ENCODE results near the gene TRIM9. TPM values are rescaled to one million over a fixed set of nuclear protein-coding genes. Genes with fewer than 3 reads are reported as not detected.

Gene TRIM9
- total RNA-seq, 1 donor: 1.1 TPM

DNA sequence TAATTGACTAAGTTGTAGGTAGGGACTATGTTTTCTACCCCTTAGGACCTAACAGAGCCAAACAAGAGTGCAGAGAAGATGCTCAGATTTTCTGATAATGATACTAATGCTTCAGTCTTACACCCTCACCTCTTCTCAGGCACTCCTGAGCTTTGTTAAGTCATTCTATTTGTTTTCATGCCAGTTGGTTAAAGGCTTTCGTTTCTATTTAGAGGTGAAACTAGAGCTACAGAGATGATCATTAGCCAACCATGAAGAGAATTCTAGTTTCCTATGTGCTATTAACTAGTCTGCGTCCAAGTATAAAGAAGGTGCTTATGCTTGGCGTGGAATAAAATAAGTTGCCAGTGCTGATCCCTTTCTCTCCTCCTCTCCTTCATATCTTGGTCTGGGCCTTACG is 116.0 kb downstream of the TRIM9 start:
- Histone ChIP-seq H3K4me2 (ENCODE audit: insufficient read depth, low read length) (no peak overlapping the region), H4K20me1 (ENCODE audit: insufficient read depth, low read length) (no peaks in the 10 kb centered on the region), H3K4me1 (ENCODE audit: insufficient read depth, low read length) (no peaks in the 10 kb centered on the region), H3K36me3 (ENCODE audit: insufficient read depth, low read length) (no peaks in the 10 kb centered on the region), H3K4me3 (ENCODE audit: insufficient read depth, low read length) (no peak overlapping the region), H2AFZ (ENCODE audit: low read length) (no peak overlapping the region), H3K9me3 (ENCODE audit: low read depth, low read length) (no peaks in the 10 kb centered on the region), H3K27ac (ENCODE audit: low read depth, low read length) (no peak overlapping the region), H3K27me3 (ENCODE audit: insufficient read depth, low read length) (peaks cover 30% of the 10 kb centered on the region), H3K79me2 (ENCODE audit: insufficient read depth, low read length) (no peaks in the 10 kb centered on the region)
- DNase-seq (ENCODE audit: insufficient read length, low spot score, missing footprints): no peak
- TF ChIP-seq, protein P1, sequence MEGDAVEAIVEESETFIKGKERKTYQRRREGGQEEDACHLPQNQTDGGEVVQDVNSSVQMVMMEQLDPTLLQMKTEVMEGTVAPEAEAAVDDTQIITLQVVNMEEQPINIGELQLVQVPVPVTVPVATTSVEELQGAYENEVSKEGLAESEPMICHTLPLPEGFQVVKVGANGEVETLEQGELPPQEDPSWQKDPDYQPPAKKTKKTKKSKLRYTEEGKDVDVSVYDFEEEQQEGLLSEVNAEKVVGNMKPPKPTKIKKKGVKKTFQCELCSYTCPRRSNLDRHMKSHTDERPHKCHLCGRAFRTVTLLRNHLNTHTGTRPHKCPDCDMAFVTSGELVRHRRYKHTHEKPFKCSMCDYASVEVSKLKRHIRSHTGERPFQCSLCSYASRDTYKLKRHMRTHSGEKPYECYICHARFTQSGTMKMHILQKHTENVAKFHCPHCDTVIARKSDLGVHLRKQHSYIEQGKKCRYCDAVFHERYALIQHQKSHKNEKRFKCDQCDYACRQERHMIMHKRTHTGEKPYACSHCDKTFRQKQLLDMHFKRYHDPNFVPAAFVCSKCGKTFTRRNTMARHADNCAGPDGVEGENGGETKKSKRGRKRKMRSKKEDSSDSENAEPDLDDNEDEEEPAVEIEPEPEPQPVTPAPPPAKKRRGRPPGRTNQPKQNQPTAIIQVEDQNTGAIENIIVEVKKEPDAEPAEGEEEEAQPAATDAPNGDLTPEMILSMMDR (IDR thresholded peaks at IDR 0.05; ENCODE audit: extremely low read depth, low read depth, low read length): no peak

DNA sequence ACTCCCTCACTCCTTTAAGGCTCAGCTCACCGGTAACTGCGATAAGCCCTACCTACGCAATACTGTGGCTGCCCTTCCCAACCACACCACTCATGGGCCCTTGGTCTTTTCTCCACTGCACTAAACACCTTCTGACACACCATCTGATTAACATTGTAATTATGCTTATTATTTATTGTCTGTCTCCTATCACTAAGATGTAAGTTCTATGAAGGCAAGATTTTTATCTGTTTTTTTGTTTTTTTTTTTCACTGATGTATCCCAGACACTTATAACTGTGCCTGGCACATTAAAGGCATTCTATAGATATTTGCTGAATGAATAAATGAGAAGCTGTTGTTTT is 116.4 kb downstream of the TRIM9 start:
- H3K36me3 ChIP-seq (ENCODE audit: insufficient read depth, low read length): no peaks in the 10 kb centered on the region
- H3K27me3 ChIP-seq (ENCODE audit: insufficient read depth, low read length): peaks cover 30% of the 10 kb centered on the region
- TF ChIP-seq, protein P1 (IDR thresholded peaks at IDR 0.05; ENCODE audit: extremely low read depth, low read depth, low read length): no peak

DNA sequence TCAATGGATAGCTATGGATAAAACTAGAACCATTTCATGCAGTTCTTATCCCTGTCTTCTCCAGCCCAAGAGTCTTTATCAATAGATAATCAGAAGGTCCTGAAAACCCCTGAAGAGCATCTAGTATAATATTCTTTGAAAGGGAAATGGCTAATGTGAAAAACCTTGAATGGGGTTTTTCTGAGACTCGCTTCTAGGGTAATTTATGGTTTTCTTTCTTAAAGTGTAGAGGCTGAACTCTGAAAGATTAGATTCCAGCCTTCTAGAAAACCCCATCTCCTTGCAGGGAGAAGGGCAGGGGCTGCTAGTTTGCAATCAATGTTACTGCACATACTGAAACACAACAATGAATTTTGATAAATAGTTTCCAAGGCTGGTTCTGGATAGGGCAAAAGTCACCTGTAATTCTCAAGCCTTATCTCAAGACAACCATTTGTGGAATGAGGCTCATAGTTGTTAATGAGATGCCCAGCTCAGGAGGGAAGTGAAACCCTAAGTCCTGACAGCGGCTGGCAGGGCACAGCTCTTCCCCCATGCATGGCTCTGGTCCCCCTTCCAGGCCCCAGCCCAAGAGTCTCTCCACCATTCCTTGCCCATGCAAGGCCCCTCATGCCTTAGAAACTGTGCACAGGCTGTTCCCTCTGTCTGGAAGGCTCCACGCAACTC is 116.9 kb downstream of the TRIM9 start:
- H3K4me1 ChIP-seq (ENCODE audit: insufficient read depth, low read length): no peaks in the 10 kb centered on the region
- DNase-seq (ENCODE audit: insufficient read length, low spot score, missing footprints): no peak
- H3K36me3 ChIP-seq (ENCODE audit: insufficient read depth, low read length): no peaks in the 10 kb centered on the region
- H2AFZ ChIP-seq (ENCODE audit: low read length): no peak overlapping the region
- H3K9me3 ChIP-seq (ENCODE audit: low read depth, low read length): no peaks in the 10 kb centered on the region
- no peaks in the 10 kb centered on the region for H4K20me1 ChIP-seq (ENCODE audit: insufficient read depth, low read length)
- H3K4me3 ChIP-seq (ENCODE audit: insufficient read depth, low read length): no peak overlapping the region
- peaks cover 30% of the 10 kb centered on the region for H3K27me3 ChIP-seq (ENCODE audit: insufficient read depth, low read length)
- no peak overlapping the region for H3K4me2 ChIP-seq (ENCODE audit: insufficient read depth, low read length)
- no peak overlapping the region for H3K27ac ChIP-seq (ENCODE audit: low read depth, low read length)
- TF ChIP-seq, protein P1 (IDR thresholded peaks at IDR 0.05; ENCODE audit: extremely low read depth, low read depth, low read length): no peak
- H3K79me2 ChIP-seq (ENCODE audit: insufficient read depth, low read length): no peaks in the 10 kb centered on the region

More for the DNA sequence above, 116.4 kb downstream of the TRIM9 start:
- Histone ChIP-seq H3K79me2 (ENCODE audit: insufficient read depth, low read length) (no peaks in the 10 kb centered on the region), H3K4me2 (ENCODE audit: insufficient read depth, low read length) (no peak overlapping the region), H2AFZ (ENCODE audit: low read length) (no peak overlapping the region), H4K20me1 (ENCODE audit: insufficient read depth, low read length) (no peaks in the 10 kb centered on the region), H3K4me1 (ENCODE audit: insufficient read depth, low read length) (no peaks in the 10 kb centered on the region), H3K9me3 (ENCODE audit: low read depth, low read length) (no peaks in the 10 kb centered on the region), H3K27ac (ENCODE audit: low read depth, low read length) (no peak overlapping the region), H3K4me3 (ENCODE audit: insufficient read depth, low read length) (no peak overlapping the region)
- no peak for DNase-seq (ENCODE audit: insufficient read length, low spot score, missing footprints)

DNA sequence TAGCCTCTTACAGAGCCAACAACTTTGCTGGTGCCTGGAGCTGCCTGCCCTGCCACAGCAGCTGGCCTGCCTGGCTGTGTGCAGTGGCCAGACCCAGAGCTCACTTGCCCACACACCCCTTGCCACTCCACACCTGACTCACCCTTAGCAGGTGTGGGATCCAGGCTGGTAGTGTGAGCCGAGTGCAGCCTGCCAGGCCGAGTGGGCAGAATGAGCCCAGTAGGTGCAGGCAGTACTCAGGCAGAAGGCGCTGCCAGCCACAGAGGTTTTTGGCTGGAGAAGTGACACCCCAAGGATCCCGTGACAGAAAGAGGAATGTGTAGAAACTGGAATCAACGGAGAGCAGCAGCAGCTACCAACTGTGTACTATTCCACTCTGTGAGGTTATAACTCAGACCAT is 120.8 kb downstream of the TRIM9 start:
- Histone ChIP-seq H2AFZ (ENCODE audit: low read length) (no peak overlapping the region), H3K4me1 (ENCODE audit: insufficient read depth, low read length) (no peaks in the 10 kb centered on the region), H3K9me3 (ENCODE audit: low read depth, low read length) (no peaks in the 10 kb centered on the region), H4K20me1 (ENCODE audit: insufficient read depth, low read length) (no peaks in the 10 kb centered on the region), H3K27me3 (ENCODE audit: insufficient read depth, low read length) (peaks cover 22% of the 10 kb centered on the region), H3K36me3 (ENCODE audit: insufficient read depth, low read length) (no peaks in the 10 kb centered on the region), H3K4me3 (ENCODE audit: insufficient read depth, low read length) (no peak overlapping the region), H3K79me2 (ENCODE audit: insufficient read depth, low read length) (no peaks in the 10 kb centered on the region), H3K27ac (ENCODE audit: low read depth, low read length) (no peak overlapping the region), H3K4me2 (ENCODE audit: insufficient read depth, low read length) (no peak overlapping the region)
- DNase-seq (ENCODE audit: insufficient read length, low spot score, missing footprints): no peak
- TF ChIP-seq, protein P1 (IDR thresholded peaks at IDR 0.05; ENCODE audit: extremely low read depth, low read depth, low read length): no peak

Measured in osteoblast (primary cell).